ENCODE measurements around the gene TK1.

The TK1 gene

GRCh38 chr17:78135858-78136500, 50.9 kb downstream of the TK1 start:
- FAIRE-seq (no peak), DNase-seq (ENCODE audit: low spot score) (no peak)

DNA sequence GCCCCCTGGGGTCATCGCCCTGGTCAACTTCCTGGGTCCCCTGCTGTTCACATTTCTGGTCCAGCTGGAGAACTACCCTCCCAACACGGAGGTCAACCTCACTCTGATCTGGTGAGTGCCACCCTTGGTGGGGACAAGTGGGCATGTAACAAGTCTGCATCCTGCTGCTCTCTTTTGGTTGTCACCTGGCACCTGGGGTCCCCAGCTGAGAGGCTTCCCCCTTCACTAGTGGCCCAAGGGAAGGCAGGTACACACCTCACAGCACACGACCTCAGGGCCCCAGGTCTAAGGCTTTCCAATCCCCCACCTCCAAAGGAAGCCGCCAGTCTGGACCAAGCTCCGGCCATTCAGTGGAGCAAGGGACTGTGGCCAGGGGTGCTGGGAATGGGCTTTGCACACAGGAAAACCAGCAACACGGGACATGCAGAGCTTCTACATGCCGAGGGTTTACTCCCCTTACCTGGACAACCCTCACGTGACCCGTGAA, 51.9 kb downstream of the TK1 start:
- no peak for DNase-seq (ENCODE audit: low spot score)
- FAIRE-seq = no peak

DNA sequence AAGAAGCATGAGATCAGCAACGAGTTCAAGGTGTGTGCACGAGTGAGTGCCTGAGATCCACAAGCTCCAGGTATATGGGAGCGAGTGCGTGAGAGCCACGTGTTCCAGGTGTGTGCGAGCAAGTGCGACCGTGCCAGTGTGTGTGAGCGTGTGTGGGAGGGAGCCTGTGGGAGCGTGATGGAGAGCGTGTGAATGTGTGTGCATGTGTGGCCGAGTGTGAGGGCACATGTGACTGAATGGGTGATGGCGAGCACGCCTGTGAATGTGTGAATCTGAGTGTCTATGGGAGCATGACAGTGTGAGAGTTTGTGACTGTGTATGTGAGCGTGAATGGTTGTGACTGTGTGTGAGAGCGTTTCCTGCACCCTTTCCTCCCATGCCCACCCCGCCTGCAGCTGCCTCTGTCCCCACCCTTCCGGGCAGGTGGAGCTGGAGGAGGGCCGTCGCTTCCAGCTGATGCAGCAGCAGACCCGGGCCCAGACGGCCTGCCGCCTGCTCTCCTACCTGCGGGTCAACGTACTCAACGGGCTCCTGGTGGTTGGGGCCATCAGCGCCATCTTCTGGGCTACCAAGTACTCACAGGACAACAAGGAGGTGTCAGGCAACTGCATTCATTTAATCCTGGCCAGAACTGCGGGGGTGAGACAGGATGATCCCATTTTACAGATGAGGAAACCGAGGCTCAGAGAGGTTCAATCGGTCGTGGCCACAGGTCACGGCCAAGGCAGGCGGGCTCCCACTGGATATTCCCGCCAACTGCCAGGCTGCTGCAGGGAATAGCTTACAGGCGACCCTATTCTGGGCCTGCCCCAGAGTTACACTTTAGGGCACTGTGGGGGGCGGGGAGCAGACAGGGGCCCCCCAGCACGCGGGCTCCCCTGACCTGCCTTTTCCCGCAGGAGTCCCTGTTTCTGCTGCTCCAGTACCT, 52.6 kb downstream of the TK1 start:
- no peak for DNase-seq (ENCODE audit: low spot score)
- FAIRE-seq = peak; percentile 52

DNA sequence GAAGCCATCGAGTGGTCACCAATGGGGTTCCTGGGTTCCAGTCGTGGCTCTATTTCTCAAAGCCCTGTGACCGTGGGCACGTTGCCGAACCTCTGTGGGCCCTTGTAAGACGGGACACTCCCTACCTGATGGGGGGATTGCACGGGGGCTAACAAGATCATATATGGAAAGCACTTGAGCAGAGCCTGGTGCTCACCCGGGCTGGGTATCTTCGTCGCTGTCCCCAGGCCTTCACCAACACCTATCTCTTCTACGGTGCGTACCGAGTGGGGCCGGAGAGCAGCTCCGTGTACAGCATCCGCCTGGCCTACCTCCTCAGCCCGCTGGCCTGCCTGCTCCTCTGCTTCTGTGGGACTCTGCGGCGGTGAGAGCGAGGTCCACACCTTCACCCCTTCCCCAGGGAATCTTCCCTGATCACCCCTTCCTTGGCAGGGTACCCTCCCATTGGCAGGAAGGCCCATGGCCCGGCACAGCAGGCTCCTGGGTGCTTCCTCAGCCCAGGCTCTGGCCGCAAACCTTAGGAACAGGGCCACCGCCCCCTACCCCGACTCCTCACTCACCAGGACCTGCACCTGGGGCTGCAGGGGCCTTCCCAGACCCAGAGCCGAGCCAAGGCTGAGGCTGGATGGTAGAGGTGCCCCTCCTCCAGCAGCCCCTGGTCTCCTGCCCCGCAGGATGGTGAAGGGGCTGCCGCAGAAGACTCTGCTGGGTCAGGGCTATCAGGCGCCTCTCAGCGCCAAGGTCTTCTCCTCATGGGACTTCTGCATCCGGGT, 53.5 kb downstream of the TK1 start:
- no peak for FAIRE-seq
- no peak for DNase-seq (ENCODE audit: low spot score)

DNA sequence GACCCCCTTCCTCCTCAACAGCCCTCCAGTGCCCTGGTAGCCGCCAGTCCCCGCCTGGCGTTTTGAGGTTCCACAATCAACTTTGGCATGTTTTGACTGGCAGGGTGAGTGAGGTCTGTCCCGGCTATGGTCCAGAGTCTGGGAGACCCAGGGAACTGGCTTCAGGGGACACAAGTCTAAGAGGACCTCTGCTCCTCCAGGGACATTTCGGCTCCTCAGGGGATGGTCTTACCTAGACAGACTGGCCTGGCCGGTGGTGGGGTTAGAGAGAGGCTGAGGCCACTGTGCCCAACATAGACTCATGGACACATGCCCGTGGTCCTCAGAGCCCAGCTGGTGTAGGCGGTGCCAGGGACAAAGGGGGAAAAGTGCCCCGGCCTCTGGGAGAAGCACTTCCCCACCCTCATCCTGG, 54.1 kb downstream of the TK1 start:
- FAIRE-seq (no peak), DNase-seq (ENCODE audit: low spot score) (no peak)

DNA sequence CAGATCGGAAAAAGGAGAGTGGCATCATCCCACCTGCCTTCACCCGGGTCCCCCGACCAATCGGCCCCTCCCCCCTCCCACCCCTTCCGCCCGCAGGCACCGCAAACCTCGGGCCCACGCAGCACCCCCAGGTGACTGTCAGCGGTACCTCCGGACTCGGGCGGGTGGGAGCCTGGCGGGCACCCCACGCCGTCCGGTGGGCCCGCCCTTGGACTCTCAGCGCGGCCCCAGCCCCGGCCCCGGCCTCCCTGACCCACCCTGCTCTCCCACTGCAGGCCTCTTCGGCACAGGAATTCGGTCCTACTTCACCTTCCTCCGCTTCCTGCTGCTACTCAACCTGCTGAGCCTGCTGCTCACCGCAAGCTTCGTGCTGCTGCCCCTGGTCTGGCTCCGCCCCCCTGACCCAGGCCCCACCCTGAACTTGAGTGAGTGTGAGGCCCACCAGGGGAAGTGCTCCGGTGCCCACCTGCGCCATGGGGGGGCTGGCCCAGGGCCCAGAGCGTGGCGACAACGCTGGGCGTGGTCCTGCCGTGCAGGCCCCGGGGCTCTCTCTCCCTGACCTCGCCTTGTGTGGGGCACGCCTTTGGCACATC, 54.7 kb downstream of the TK1 start:
- FAIRE-seq (no peak), DNase-seq (ENCODE audit: low spot score) (no peak)

DNA sequence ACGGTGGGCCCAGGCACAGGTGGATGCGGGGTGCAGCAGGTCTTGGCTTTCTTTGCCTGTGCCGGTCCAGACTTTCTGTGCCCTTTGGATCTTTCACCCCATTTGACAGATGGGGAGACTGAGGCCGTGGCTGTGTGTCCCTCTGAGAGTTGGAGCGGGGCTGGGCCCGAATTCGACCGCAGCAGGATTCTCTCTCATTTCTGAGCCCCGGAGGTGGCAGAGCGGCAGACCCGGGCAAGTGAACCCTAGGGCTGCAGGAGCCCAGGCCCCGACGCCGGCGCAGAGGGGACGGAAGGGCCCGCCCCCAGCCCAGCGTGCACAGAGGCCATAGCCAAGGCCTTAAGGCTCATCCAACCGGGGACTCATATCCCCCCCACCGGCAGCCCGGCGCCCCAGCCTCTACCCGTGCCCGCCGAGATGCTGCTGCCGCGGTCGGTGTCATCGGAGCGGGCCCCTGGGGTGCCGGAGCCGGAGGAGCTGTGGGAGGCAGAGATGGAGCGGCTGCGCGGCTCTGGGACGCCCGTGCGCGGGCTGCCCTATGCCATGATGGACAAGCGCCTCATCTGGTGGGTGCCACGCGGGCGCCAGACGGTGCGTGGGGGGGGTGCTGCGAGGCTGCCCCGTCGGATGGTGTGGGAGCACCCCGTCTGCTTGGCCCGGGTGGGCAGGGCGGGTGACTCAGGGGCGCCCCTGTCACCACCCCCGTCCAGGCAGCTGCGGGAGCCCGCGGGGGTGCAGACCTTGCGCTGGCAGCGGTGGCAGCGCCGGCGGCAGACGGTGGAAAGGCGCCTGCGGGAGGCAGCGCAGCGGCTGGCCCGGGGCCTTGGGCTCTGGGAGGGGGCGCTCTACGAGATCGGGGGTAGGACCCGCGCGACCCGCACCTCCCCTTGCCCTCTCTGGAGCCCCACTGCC, 55.4 kb downstream of the TK1 start:
- no peak for DNase-seq (ENCODE audit: low spot score)
- FAIRE-seq = no peak

- no peak for DNase-seq (ENCODE audit: low spot score)
- no peak for FAIRE-seq
Observed at GRCh38 chr17:78130437-78131101, 56.3 kb downstream of the TK1 start, which contains the start of gene TMC8. Gene TMC8 (plus strand): TSS chr17:78130771. CDS start chr17:78131589, 818 bp downstream.

DNA sequence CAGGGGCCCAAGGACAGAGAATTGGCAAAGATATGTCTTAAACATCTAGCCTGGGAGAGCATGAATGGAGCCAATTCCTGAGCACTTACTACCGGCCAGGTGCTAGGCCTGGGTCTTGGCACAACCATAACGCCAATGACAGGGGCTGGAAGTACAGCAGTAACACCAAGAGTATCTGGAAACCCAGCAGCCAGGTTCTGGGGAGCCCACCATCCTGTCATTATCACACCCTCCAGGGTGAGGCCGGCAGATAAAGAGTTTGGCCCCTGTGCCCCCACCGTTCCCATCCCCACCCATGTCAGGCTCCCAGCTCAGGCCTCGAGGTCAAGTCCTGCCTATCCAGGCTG, 56.8 kb downstream of the TK1 start:
- DNase-seq (ENCODE audit: low spot score) = no peak
- FAIRE-seq = no peak

DNA sequence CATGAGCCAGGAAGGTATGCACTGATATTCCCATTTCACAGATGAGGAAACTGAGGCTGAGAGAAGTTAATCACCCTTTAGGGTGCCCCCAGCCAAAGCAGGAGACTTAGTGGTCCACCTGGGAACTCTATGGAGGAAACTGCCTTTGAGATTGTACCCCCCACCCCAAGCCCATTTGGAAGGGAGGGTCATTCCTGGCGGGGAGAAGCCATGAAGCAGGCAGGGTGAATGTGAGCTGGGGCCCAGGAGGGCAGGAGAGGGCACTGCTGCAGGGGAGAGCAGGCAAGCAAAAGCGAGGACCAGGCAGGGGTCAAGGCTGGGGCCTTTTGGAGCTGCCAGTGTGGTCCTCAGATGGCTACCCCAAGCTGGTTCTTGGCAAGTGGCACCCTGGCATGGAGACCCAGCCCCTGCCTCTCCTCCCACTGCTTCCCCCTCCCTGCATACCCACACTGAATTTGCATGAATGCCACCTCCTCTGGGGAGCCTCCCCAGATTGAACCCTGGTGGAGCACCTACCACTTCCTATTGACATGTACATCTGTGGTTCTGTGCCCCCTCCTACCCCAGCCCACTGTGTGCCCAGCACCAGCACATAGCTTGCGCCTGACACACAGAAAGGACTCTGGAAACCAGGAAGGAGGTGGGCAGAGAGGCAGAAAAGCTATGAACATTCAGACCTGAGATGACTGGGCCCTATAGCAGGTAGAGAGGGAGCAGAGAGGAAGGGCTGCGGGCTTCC, 57.3 kb downstream of the TK1 start:
- FAIRE-seq (no peak), DNase-seq (ENCODE audit: low spot score) (no peak)

- peak; percentile 94 for FAIRE-seq
- peak; percentile 93 for DNase-seq (ENCODE audit: low spot score)
Observed at GRCh38 chr17:78128551-78129350, 58.1 kb downstream of the TK1 start, which contains the start of gene TMC6. Gene TMC6 (minus strand): TSS chr17:78128755. CDS start chr17:78126832, 1,923 bp downstream.

GRCh38 chr17:78127888-78128550, 58.8 kb downstream of the TK1 start:
- no peak for FAIRE-seq
- peak; percentile 58 for DNase-seq (ENCODE audit: low spot score)

GRCh38 chr17:78127239-78127887, 59.5 kb downstream of the TK1 start:
- FAIRE-seq = no peak
- DNase-seq (ENCODE audit: low spot score) = no peak

DNA sequence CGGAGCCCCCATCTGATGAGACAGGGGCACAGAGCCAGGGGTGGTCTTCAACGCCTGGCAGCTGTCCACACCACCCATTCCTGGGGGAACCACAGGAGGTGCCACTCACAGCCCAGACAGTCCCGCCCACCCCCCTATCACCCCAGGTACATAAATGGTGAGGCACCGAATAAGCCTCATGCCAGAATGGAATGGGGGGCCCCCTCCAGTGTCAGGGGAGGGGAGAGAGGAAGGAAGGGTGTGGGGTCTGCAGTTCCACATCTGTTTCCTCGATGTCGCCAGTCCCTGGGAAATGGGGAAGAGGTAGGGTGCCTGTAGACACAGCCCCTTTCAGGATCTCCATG, 60.0 kb downstream of the TK1 start:
- FAIRE-seq = no peak
- no peak for DNase-seq (ENCODE audit: low spot score)

- FAIRE-seq = no peak
- DNase-seq (ENCODE audit: low spot score) = no peak
Observed at GRCh38 chr17:78125976-78126894, 60.6 kb downstream of the TK1 start.
